ENCODE data around the gene CITED2.

DNA sequence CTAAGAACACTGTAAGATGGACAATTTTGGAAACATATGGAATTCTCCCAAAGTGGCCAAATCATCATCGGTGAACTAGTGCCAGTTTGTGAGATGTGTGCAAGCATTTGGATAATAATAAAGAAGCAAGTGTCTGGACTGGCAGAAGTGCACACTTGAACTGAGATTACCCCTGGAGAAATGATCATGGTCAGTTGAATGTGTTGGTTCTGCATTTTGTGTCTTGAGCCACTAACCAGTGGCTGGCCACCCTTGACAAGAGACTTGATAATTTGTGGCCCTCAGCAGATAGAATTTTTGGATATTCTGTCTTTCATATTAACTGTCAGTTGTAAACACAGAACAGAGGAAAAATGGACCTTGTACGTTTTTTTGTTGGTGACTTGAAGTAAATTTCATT lies 37.4 kb downstream of the CITED2 start:
- TF ChIP-seq, protein P1, sequence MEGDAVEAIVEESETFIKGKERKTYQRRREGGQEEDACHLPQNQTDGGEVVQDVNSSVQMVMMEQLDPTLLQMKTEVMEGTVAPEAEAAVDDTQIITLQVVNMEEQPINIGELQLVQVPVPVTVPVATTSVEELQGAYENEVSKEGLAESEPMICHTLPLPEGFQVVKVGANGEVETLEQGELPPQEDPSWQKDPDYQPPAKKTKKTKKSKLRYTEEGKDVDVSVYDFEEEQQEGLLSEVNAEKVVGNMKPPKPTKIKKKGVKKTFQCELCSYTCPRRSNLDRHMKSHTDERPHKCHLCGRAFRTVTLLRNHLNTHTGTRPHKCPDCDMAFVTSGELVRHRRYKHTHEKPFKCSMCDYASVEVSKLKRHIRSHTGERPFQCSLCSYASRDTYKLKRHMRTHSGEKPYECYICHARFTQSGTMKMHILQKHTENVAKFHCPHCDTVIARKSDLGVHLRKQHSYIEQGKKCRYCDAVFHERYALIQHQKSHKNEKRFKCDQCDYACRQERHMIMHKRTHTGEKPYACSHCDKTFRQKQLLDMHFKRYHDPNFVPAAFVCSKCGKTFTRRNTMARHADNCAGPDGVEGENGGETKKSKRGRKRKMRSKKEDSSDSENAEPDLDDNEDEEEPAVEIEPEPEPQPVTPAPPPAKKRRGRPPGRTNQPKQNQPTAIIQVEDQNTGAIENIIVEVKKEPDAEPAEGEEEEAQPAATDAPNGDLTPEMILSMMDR (IDR thresholded peaks at IDR 0.05; ENCODE audit: insufficient read depth, low read depth, low read length), result no peak
- TF ChIP-seq EZH2 (IDR thresholded peaks at IDR 0.05; ENCODE audit: insufficient read depth, low read length), result no peak
